ENCODE measurements around the gene PRKAG1.
A peak's percentile ranks its signal among the peaks of the same experiment; 100 is the strongest.

Gene PRKAG1

GRCh38 chr12:49000346-49000745 lies 18.2 kb downstream of the PRKAG1 start:
- peak in 1 of 2 donors; percentile 46 for DNase-seq

- DNase-seq, result no peak
Measured at GRCh38 chr12:48999371-49000131, 19.0 kb downstream of the PRKAG1 start, which contains the start of gene DDN. Gene DDN (minus strand): TSS chr12:48999375. CDS start chr12:48999287, 88 bp downstream.

- no peak for DNase-seq
Measured at GRCh38 chr12:48998497-48999353, 19.9 kb downstream of the PRKAG1 start.

GRCh38 chr12:48997719-48998496 lies 20.7 kb downstream of the PRKAG1 start:
- DNase-seq, result no peak

GRCh38 chr12:48996794-48997718 lies 21.5 kb downstream of the PRKAG1 start:
- peak; percentile 52 to 69 for DNase-seq

GRCh38 chr12:48995086-48995879 lies 23.3 kb downstream of the PRKAG1 start:
- DNase-seq, result peak; percentile 47 to 78

- no peak for DNase-seq
Measured at GRCh38 chr12:48994224-48995085, 24.1 kb downstream of the PRKAG1 start.

GRCh38 chr12:48993787-48994186 lies 24.8 kb downstream of the PRKAG1 start:
- DNase-seq, result no peak

- no peak for DNase-seq
Measured at GRCh38 chr12:48991247-48992050, 27.1 kb downstream of the PRKAG1 start.

GRCh38 chr12:48990552-48990951 lies 28.0 kb downstream of the PRKAG1 start:
- DNase-seq, result no peak

- peak in 1 of 2 donors; percentile 39 for DNase-seq
Measured at GRCh38 chr12:48988030-48988649, 30.4 kb downstream of the PRKAG1 start.

GRCh38 chr12:48986720-48987291 lies 31.8 kb downstream of the PRKAG1 start:
- DNase-seq, result no peak

GRCh38 chr12:48985901-48986300 lies 32.7 kb downstream of the PRKAG1 start:
- no peak for DNase-seq

GRCh38 chr12:48985475-48985897 lies 33.1 kb downstream of the PRKAG1 start:
- DNase-seq, result no peak

- DNase-seq, result no peak
Measured at GRCh38 chr12:48982397-48983080, 36.0 kb downstream of the PRKAG1 start.

GRCh38 chr12:48981757-48982157 lies 36.8 kb downstream of the PRKAG1 start:
- no peak for DNase-seq

GRCh38 chr12:48980953-48981756 lies 37.4 kb downstream of the PRKAG1 start:
- no peak for DNase-seq

Measured in hippocampal formation (tissue), 2 donors.